ENCODE results near the gene EEF1G. TPM values are rescaled to one million over a fixed set of nuclear protein-coding genes. Genes with fewer than 3 reads are reported as not detected.

The EEF1G gene
- total and polyA plus RNA-seq, 2 of the 13 experiments (the other 11 are each of a cell fraction or from before 2014, with no cell fraction given): 1,787 to 2,144 TPM

GRCh38 chr11:62553080-62553838 lies 20.4 kb downstream of the EEF1G start (continued):
- peak; percentile 27; the same call in 1 of the 2 replicates for TF ChIP-seq FOXA3 (CRISPR knock-in tag; IDR thresholded peaks at IDR 0.05)
- 0 out of 2 replicates have a peak, but pooled peaks have one; percentile 37 for TF ChIP-seq KDM5A (IDR thresholded peaks at IDR 0.05; ENCODE audit: borderline replicate concordance, low read length)
- TF ChIP-seq GTF3A (CRISPR knock-in tag; conservative IDR thresholded peaks at IDR 0.05): no peak
- no peak for TF ChIP-seq ZEB1 (IDR thresholded peaks at IDR 0.05; ENCODE audit: insufficient replicate concordance, low read depth)
- no peak for TF ChIP-seq ZNF275 (CRISPR knock-in tag; IDR thresholded peaks at IDR 0.05; ENCODE audit: borderline replicate concordance)
- TF ChIP-seq ZNF460 (CRISPR knock-in tag; IDR thresholded peaks at IDR 0.05; ENCODE audit: borderline replicate concordance): no peak
- TF ChIP-seq ZNF644 (CRISPR knock-in tag; IDR thresholded peaks at IDR 0.05; ENCODE audit: low read depth): no peak
- peak; percentile 58; the same call in 1 of the 2 replicates for TF ChIP-seq HIC2 (CRISPR knock-in tag; IDR thresholded peaks at IDR 0.05; ENCODE audit: low read depth)
- no peak for TF ChIP-seq THAP8 (CRISPR knock-in tag; IDR thresholded peaks at IDR 0.05; ENCODE audit: borderline replicate concordance)
- TF ChIP-seq GLMP (CRISPR knock-in tag; IDR thresholded peaks at IDR 0.05; ENCODE audit: borderline replicate concordance): no peak
- TF ChIP-seq MBNL3 (CRISPR knock-in tag; conservative IDR thresholded peaks at IDR 0.05): no peak
- TF ChIP-seq ZNF143 (CRISPR knock-in tag; IDR thresholded peaks at IDR 0.05): no peak
- TF ChIP-seq ZNF24 (IDR thresholded peaks at IDR 0.05): no peak
- TF ChIP-seq JDP2 (CRISPR knock-in tag; IDR thresholded peaks at IDR 0.05; ENCODE audit: borderline replicate concordance): no peak
- TF ChIP-seq ZNF558 (CRISPR knock-in tag; IDR thresholded peaks at IDR 0.05; ENCODE audit: borderline replicate concordance): no peak
- TF ChIP-seq ZNF224 (CRISPR knock-in tag; IDR thresholded peaks at IDR 0.05): no peak
- TF ChIP-seq SAFB2 (CRISPR knock-in tag; IDR thresholded peaks at IDR 0.05; ENCODE audit: borderline replicate concordance, low read depth): no peak
- no peak for TF ChIP-seq SMARCC2 (IDR thresholded peaks at IDR 0.05)
- no peak for TF ChIP-seq ZNF335 (CRISPR knock-in tag; IDR thresholded peaks at IDR 0.05)
- no peak for TF ChIP-seq ZNF562 (CRISPR knock-in tag; IDR thresholded peaks at IDR 0.05; ENCODE audit: borderline replicate concordance)
- no peak for TF ChIP-seq MLLT10 (CRISPR knock-in tag; IDR thresholded peaks at IDR 0.05)
- no peak for TF ChIP-seq ZBTB43 (CRISPR knock-in tag; conservative IDR thresholded peaks at IDR 0.05)
- no peak for TF ChIP-seq KDM1A (CRISPR knock-in tag; IDR thresholded peaks at IDR 0.05)
- no peak for TF ChIP-seq ZNF567 (CRISPR knock-in tag; IDR thresholded peaks at IDR 0.05; ENCODE audit: borderline replicate concordance)

Data from HepG2 (cell line).